Measurements from ENCODE around the gene MICALL1.

The MICALL1 gene

DNA sequence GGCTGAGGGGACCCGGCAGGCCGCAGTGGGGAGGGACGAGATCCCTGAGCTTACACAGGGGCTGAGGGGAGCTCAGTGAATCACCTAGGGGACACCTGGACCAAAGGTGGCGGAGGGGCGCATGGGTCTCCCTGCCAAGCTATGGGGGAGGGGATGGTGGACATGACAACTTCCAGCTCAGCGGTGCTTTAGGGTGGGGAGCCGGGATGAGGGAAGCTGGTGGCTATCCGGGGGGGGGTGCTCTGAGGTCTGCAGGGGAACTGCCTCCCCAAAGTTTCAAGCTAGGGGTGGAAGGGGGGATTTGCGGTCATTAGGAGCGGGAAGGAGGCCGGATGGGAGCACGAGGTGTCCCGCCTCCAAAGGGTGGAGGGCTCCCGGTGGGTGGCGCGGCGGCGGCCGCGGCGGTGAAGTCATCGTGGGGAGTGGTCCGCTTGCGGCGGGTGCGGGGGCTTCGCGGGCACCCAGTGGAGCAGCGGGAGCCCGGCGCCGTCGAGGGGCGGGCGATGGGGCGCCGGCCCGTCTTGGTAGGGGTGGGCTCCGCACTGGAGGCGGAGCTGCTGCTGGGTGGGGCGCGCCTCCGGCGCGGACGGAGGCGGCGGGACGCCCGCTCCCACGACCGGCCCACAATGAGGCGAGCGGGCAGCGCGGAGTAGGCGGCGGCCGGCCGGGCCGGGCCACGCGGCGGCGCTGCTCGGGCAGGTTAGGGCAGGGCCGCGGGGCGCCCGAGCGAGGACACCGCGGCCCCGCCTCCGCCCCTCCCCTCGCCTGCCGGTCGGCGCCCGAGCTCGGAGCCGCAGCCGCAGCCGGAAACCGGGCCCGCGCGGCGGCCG is at the start of gene MICALL1:
TSS of gene MICALL1 (plus strand) at position 764 of the 830 bp plus-strand sequence. CDS start 126 bp downstream, outside the sequence.
- Histone ChIP-seq H3K4me1 (peaks cover 4% of the 10 kb centered on the region), H3K4me2 (ENCODE audit: low read length) (peak within 1 kb of the TSS; percentile 80), H3K79me2 (peaks cover 6% of the 10 kb centered on the region), H3K9ac (peak within 1 kb of the TSS; percentile 53), H3K27ac (peak within 1 kb of the TSS; percentile 76), H3K9me3 (ENCODE audit: control insufficient read depth, low read length) (no peaks in the 10 kb centered on the region), H3K4me3 (ENCODE audit: low read depth, low read length) (peak within 1 kb of the TSS; percentile 75), H2AFZ (peak within 1 kb of the TSS; percentile 79), H3K27me3 (ENCODE audit: control insufficient read depth, insufficient read depth, low read length) (no peaks in the 10 kb centered on the region), H3K36me3 (ENCODE audit: control insufficient read depth, insufficient read depth, low read length) (no peaks in the 10 kb centered on the region)
- TF ChIP-seq, protein P1, sequence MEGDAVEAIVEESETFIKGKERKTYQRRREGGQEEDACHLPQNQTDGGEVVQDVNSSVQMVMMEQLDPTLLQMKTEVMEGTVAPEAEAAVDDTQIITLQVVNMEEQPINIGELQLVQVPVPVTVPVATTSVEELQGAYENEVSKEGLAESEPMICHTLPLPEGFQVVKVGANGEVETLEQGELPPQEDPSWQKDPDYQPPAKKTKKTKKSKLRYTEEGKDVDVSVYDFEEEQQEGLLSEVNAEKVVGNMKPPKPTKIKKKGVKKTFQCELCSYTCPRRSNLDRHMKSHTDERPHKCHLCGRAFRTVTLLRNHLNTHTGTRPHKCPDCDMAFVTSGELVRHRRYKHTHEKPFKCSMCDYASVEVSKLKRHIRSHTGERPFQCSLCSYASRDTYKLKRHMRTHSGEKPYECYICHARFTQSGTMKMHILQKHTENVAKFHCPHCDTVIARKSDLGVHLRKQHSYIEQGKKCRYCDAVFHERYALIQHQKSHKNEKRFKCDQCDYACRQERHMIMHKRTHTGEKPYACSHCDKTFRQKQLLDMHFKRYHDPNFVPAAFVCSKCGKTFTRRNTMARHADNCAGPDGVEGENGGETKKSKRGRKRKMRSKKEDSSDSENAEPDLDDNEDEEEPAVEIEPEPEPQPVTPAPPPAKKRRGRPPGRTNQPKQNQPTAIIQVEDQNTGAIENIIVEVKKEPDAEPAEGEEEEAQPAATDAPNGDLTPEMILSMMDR (IDR thresholded peaks at IDR 0.05) = no peak

DNA sequence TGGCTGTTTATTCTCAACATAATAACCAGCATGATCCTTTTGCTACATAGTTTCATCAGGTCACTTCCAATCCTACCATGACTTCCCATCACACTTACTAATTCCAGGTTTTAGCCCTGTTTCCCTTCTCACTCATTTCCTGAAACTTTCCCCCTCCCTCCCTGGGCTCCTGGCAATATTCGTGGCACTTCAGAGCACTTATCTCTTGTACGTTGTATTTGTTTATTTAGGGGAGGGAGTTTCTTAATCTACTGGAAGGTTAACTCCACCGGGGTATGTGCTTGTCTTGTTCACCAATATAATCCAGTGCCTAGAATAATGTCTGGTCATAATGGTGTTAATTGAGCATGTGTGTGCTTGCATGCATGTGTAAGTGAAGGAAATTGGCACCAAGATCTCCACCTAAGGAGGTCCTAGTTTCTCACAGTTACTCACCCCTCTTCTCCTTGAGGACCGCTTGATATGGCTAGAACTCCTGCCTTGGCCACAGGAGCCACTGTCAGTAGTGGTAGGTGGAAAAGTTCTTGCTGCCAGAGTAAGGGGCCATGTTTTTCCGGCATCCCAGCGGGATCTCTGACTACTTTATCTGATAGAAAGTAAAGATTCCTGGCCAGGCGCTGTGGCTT is 45.2 kb upstream of the MICALL1 start:
- Histone ChIP-seq H3K79me2 (peaks cover 3% of the 10 kb centered on the region), H3K9ac (no peak overlapping the region), H3K4me3 (ENCODE audit: low read depth, low read length) (no peak overlapping the region), H3K4me2 (ENCODE audit: low read length) (no peak overlapping the region), H3K27ac (no peak overlapping the region), H3K4me1 (no peaks in the 10 kb centered on the region), H3K27me3 (ENCODE audit: control insufficient read depth, insufficient read depth, low read length) (no peaks in the 10 kb centered on the region), H2AFZ (no peak overlapping the region), H3K36me3 (ENCODE audit: control insufficient read depth, insufficient read depth, low read length) (no peaks in the 10 kb centered on the region), H3K9me3 (ENCODE audit: control insufficient read depth, low read length) (no peaks in the 10 kb centered on the region)
- TF ChIP-seq, protein P1 (IDR thresholded peaks at IDR 0.05) = no peak

GRCh38 chr22:37862570-37863325 is 43.3 kb upstream of the MICALL1 start:
- Histone ChIP-seq H2AFZ (no peak overlapping the region), H3K79me2 (peaks cover 3% of the 10 kb centered on the region), H3K4me3 (ENCODE audit: low read depth, low read length) (no peak overlapping the region), H3K27ac (no peak overlapping the region), H3K9ac (no peak overlapping the region), H3K36me3 (ENCODE audit: control insufficient read depth, insufficient read depth, low read length) (no peaks in the 10 kb centered on the region), H3K9me3 (ENCODE audit: control insufficient read depth, low read length) (no peaks in the 10 kb centered on the region), H3K4me1 (no peaks in the 10 kb centered on the region), H3K27me3 (ENCODE audit: control insufficient read depth, insufficient read depth, low read length) (no peaks in the 10 kb centered on the region), H3K4me2 (ENCODE audit: low read length) (no peak overlapping the region)
- TF ChIP-seq, protein P1 (IDR thresholded peaks at IDR 0.05) = no peak

DNA sequence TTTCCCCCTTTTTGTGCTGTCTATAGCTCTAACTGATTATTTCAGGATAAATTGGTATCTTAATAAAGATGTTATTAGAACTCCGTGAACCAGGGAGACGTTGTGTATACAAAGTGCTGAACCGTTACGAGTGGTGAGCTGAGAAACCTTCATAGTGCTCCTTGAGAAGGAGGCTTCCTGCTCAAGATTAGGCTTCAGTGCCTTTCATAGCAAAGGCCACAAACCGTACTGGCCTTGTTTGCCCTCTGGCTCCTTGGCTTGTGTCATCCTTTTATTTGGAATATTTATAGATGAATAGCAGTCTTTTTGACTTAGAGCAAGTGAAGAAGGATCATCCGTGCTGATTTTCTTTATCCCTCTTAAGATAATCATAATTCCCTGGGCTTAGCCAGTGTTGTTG is 40.6 kb upstream of the MICALL1 start:
- Histone ChIP-seq H3K4me3 (ENCODE audit: low read depth, low read length) (no peak overlapping the region), H3K9me3 (ENCODE audit: control insufficient read depth, low read length) (no peaks in the 10 kb centered on the region), H3K4me2 (ENCODE audit: low read length) (no peak overlapping the region), H3K36me3 (ENCODE audit: control insufficient read depth, insufficient read depth, low read length) (no peaks in the 10 kb centered on the region), H3K9ac (no peak overlapping the region), H3K4me1 (no peaks in the 10 kb centered on the region), H2AFZ (no peak overlapping the region), H3K79me2 (peaks cover 3% of the 10 kb centered on the region), H3K27me3 (ENCODE audit: control insufficient read depth, insufficient read depth, low read length) (no peaks in the 10 kb centered on the region), H3K27ac (no peak overlapping the region)
- TF ChIP-seq, protein P1 (IDR thresholded peaks at IDR 0.05) = no peak

All from parathyroid adenoma (tissue), 2 donors.